Sigmoid colon (tissue), 7 donors: ENCODE measurements around the gene PKHD1. TPM values are rescaled to one million over a fixed set of nuclear protein-coding genes. Genes with fewer than 3 reads are reported as not detected.

ENCODE experiments used
- DNase-seq: peaks from one replicate; pipeline ENCODE4 v3.0.0-alpha.2; 2019
- H3K27ac ChIP-seq, 4 donors: fragments of 200-600 bp; sonication (generic); one replicate each; pipeline ENCODE4 v1.5.1; 2016 to 2019; ENCODE audit warnings: mild to moderate bottlenecking in 1 of 4
- H3K27me3 ChIP-seq, 3 donors: fragments of 200-600 bp; sonication (generic); one replicate each; pipeline ENCODE4 v1.5.1; 2019; ENCODE audit warnings: mild to moderate bottlenecking in 1 of 3
- H3K36me3 ChIP-seq, 4 donors: fragments of 200-600 bp; sonication (generic); one replicate each; pipeline ENCODE4 v1.5.1; 2016 to 2019
- H3K4me1 ChIP-seq, 4 donors: fragments of 200-600 bp; sonication (generic); one replicate each; pipeline ENCODE4 v1.5.1; 2017 to 2019
- H3K4me3 ChIP-seq, 4 donors: fragments of 200-600 bp; sonication (generic); one replicate each; pipeline ENCODE4 v1.5.1; 2017 to 2019; ENCODE audit warnings: mild to moderate bottlenecking in 2 of 4, moderate library complexity in 1 of 4
- H3K9me3 ChIP-seq, 4 donors: fragments of 200-600 bp in 3 of 4; sonication (generic) in 3 of 4; one replicate each; pipeline versions ENCODE4 v1.5.1 to v1.6.1; 2013 to 2019
- EP300 ChIP-seq, 4 donors: sonication (generic); formaldehyde crosslinking; IDR thresholded peaks; one replicate each; pipeline ENCODE4 v1.6.1; 2017; ENCODE audit warnings: antibody characterized with exemption in 4 of 4
- POLR2A ChIP-seq, 2 donors: fragments of 450-650 bp; IDR thresholded peaks; one replicate each; pipeline ENCODE4 v1.6.1; 2016; ENCODE audit warnings: antibody characterized with exemption in 2 of 2, mild to moderate bottlenecking in 2 of 2, moderate library complexity in 2 of 2
- POLR2AphosphoS5 ChIP-seq, 4 donors: sonication (generic); formaldehyde crosslinking; IDR thresholded peaks; one replicate each; pipeline ENCODE4 v1.6.1; 2017; ENCODE audit warnings: antibody characterized with exemption in 4 of 4
- WGBS, 2 donors: extraction: QIAGEN DNeasy Blood & Tissue Kit; methylation state at CpG; one replicate each; pipeline ENCODE4 v1.1.7; 2013; 5-methylcytosine and 5-hydroxymethylcytosine counted together
- intact Hi-C: fragments of 100-400 bp; cut with DNase I; formaldehyde crosslinking; loops from one replicate; pipeline ENCODE4 v1.15.1; 2023
- polyA plus RNA-seq, 3 donors: library from polyadenylated mRNA; stranded (reverse); fragments of 200-250 nt; gene quantifications; one replicate each; pipeline ENCODE4 v1.2.3, GENCODE V29; 2013
- total RNA-seq, 4 donors: library from RNA; depleted of rRNA; stranded (reverse); fragments of >200 nt; gene quantifications; one replicate each; pipeline ENCODE4 v1.1.0, GENCODE V29; 2016
- TF ChIP-seq, protein P1 (sequence below), 4 experiments: fragments of 450-650 bp in 3 of 4; fragments of 200-600 bp in 1 of 4; IDR thresholded peaks; one replicate each; pipeline ENCODE4 v1.5.1; 2016 to 2019; ENCODE audit warnings: antibody characterized with exemption in 4 of 4, mild to moderate bottlenecking in 3 of 4, moderate library complexity in 2 of 4
- donor health status: healthy with polysubstance abuse.
- donor health status: Bipolar disorder and iron deficiency.
- donor health status: healthy.

The PKHD1 gene
- total and polyA plus RNA-seq, 7 donors: under 0.01 to 0.66 (median under 0.01) TPM; not detected in 2

- TF ChIP-seq POLR2A (IDR thresholded peaks at IDR 0.05) (no peak), POLR2AphosphoS5 (IDR thresholded peaks at IDR 0.05) (no peak), EP300 (IDR thresholded peaks at IDR 0.05) (no peak)
- TF ChIP-seq, protein P1, sequence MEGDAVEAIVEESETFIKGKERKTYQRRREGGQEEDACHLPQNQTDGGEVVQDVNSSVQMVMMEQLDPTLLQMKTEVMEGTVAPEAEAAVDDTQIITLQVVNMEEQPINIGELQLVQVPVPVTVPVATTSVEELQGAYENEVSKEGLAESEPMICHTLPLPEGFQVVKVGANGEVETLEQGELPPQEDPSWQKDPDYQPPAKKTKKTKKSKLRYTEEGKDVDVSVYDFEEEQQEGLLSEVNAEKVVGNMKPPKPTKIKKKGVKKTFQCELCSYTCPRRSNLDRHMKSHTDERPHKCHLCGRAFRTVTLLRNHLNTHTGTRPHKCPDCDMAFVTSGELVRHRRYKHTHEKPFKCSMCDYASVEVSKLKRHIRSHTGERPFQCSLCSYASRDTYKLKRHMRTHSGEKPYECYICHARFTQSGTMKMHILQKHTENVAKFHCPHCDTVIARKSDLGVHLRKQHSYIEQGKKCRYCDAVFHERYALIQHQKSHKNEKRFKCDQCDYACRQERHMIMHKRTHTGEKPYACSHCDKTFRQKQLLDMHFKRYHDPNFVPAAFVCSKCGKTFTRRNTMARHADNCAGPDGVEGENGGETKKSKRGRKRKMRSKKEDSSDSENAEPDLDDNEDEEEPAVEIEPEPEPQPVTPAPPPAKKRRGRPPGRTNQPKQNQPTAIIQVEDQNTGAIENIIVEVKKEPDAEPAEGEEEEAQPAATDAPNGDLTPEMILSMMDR (IDR thresholded peaks at IDR 0.05): no peak
- Histone ChIP-seq H3K27me3 (no peaks in the 10 kb centered on the region), H3K36me3 (no peaks in the 10 kb centered on the region), H3K9me3 (no peaks in the 10 kb centered on the region), H3K27ac (no peak overlapping the region), H3K4me1 (no peaks in the 10 kb centered on the region), H3K4me3 (no peak overlapping the region)
- intact Hi-C loops: no loop called here
- no peak for DNase-seq
- 49 to 68% methylated on average over 2 of the region's 2 CpGs for WGBS, 2 donors
These were observed 509.1 kb downstream of the PKHD1 start for GRCh38 chr6:51578362-51578761.

DNA sequence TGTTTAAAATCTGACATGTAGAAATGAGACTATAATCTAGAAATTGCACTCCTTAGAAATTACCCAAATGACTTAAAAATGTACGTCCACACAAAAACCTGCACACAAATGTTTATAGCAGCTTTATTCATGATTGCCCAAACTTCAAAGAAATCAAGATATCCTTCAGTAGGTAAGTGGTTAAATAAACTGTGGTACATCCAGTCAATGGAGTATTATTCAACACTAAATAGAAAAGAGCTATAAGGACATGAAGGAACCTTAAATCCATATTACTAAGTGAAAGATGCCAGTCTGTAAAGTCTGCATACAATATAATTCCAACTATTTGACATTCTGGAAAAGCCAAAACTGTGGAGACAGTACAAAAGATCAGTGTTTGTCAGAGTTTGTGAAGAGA lies 513.4 kb downstream of the PKHD1 start:
- Histone ChIP-seq H3K4me1 (no peaks in the 10 kb centered on the region), H3K27ac (no peak overlapping the region), H3K27me3 (no peaks in the 10 kb centered on the region), H3K36me3 (no peaks in the 10 kb centered on the region), H3K9me3 (no peaks in the 10 kb centered on the region), H3K4me3 (no peak overlapping the region)
- TF ChIP-seq POLR2AphosphoS5 (IDR thresholded peaks at IDR 0.05) (no peak), EP300 (IDR thresholded peaks at IDR 0.05) (no peak)
- 83 to 93% methylated on average over 1 of the region's 1 CpG for WGBS, 2 donors
- DNase-seq: no peak
- intact Hi-C loops: no loop called here

GRCh38 chr6:51571168-51571567 lies 516.2 kb downstream of the PKHD1 start:
- H3K36me3 ChIP-seq: no peaks in the 10 kb centered on the region
- H3K4me3 ChIP-seq: no peak overlapping the region
- no peak for TF ChIP-seq EP300 (IDR thresholded peaks at IDR 0.05)
- TF ChIP-seq, protein P1 (IDR thresholded peaks at IDR 0.05): no peak
- TF ChIP-seq POLR2AphosphoS5 (IDR thresholded peaks at IDR 0.05): no peak
- TF ChIP-seq POLR2A (IDR thresholded peaks at IDR 0.05): no peak
- H3K9me3 ChIP-seq: no peaks in the 10 kb centered on the region
- H3K27me3 ChIP-seq: no peaks in the 10 kb centered on the region
- H3K27ac ChIP-seq: no peak overlapping the region
- DNase-seq: no peak
- intact Hi-C loops: no loop called here
- 88 to 91% methylated on average over 1 of the region's 1 CpG for WGBS, 2 donors
- no peaks in the 10 kb centered on the region for H3K4me1 ChIP-seq

DNA sequence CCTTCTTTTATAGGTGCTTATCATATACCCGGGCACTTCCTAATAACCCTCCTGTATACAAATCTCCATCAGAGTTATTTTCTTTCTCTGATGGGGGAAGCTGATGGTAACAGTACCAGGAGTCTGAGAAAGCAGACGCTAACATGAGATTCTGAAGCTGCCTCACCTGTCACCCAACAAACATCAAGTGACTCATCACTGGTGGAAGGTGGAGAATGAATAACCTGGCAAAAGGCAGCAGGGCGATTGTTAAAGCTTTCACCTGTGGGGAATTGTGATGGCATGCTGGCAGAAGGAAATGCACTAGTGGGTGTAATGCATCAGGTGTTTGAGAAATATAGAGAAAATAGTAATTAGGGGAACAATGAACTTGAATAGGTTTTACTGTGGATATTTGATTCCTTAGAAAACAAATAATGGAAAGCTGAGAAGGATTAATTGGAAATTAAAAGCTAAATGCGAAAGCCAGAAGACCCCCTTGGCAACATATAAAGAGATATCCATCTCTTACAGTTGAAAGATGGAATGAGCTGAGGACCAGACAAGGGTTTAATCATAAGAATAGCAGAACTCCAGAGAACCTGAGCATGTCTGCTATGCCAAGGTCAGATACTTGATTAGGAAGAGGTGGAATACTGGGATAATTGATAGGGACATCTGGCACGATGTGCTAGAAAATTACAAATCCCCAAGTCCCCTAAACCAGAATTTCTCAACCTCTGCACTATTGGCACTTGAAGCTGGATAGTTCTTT lies 517.1 kb downstream of the PKHD1 start:
- Histone ChIP-seq H3K9me3 (no peaks in the 10 kb centered on the region), H3K4me3 (no peak overlapping the region), H3K36me3 (no peaks in the 10 kb centered on the region), H3K27me3 (no peaks in the 10 kb centered on the region), H3K27ac (no peak overlapping the region), H3K4me1 (no peaks in the 10 kb centered on the region)
- intact Hi-C loops: no loop called here
- TF ChIP-seq POLR2AphosphoS5 (IDR thresholded peaks at IDR 0.05): no peak
- TF ChIP-seq, protein P1 (IDR thresholded peaks at IDR 0.05): no peak
- TF ChIP-seq EP300 (IDR thresholded peaks at IDR 0.05): no peak
- no peak for TF ChIP-seq POLR2A (IDR thresholded peaks at IDR 0.05)
- DNase-seq: no peak
- 64 to 82% methylated on average over 5 of the region's 5 CpGs for WGBS, 2 donors

- intact Hi-C loops: no loop called here
- Histone ChIP-seq H3K4me1 (no peaks in the 10 kb centered on the region), H3K4me3 (no peak overlapping the region), H3K36me3 (no peaks in the 10 kb centered on the region), H3K9me3 (no peaks in the 10 kb centered on the region), H3K27me3 (no peaks in the 10 kb centered on the region), H3K27ac (no peak overlapping the region)
- WGBS, 2 donors: 86 to 97% methylated on average over 1 of the region's 1 CpG
- TF ChIP-seq, protein P1 (IDR thresholded peaks at IDR 0.05): no peak
- TF ChIP-seq POLR2AphosphoS5 (IDR thresholded peaks at IDR 0.05) (no peak), EP300 (IDR thresholded peaks at IDR 0.05) (no peak), POLR2A (IDR thresholded peaks at IDR 0.05) (no peak)
- DNase-seq: no peak
These were observed 517.8 kb downstream of the PKHD1 start for GRCh38 chr6:51569594-51569993.
